Globus pallidus (tissue), 1 donor: Measurements from ENCODE around the gene CMIP.
"Not testable (repeated sequence)": the region's sequence is repeated elsewhere in the genome, so short reads cannot be mapped to it uniquely, and the experiment has no call there.

ENCODE experiments used
- DNase-seq: peaks from one replicate; pipeline ENCODE4 v3.0.0-alpha.2; 2015; ENCODE audit warnings: low spot score

CMIP gene

DNA sequence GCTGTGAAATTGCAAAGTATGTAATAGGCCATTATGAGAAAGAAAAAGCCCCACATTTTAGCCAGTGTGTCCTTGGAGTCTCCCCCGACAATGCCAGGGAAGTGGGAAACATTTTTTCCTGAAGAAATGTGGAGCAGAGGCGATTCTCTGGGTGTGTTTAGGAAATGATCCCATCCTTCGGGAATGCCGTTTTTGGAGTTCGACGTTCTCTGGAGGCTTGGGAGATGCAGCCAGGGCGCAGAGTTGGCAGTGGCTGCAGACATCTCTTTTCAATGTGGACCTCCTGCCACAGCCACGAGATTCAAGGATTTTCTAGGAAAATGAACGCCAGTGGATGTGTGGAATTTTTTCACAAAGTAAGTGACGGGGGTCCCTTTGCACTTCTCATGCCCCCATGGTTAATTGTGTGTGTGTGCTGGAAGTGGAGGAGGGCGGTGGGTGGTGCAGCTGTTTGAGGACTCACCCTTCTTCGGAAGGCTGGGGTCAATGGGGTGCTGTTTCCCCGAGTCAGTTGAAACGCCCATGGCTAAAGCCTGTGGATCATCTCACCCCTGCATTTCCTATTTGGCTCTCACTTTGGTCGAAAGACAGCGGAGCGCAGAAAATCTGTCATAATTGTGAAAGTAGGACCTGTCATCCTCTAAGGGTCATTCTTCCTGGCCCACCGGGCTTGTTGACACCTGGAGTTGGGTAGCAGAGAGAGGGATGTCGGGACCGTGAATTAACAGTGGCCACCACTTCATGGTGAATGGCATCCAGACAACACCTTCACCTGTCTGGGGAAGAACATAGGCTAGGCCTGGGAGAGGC is 73.2 kb downstream of the CMIP start:
- DNase-seq: no peak

- no peak for DNase-seq
These were observed 73.8 kb downstream of the CMIP start for GRCh38 chr16:81518439-81518757.

DNA sequence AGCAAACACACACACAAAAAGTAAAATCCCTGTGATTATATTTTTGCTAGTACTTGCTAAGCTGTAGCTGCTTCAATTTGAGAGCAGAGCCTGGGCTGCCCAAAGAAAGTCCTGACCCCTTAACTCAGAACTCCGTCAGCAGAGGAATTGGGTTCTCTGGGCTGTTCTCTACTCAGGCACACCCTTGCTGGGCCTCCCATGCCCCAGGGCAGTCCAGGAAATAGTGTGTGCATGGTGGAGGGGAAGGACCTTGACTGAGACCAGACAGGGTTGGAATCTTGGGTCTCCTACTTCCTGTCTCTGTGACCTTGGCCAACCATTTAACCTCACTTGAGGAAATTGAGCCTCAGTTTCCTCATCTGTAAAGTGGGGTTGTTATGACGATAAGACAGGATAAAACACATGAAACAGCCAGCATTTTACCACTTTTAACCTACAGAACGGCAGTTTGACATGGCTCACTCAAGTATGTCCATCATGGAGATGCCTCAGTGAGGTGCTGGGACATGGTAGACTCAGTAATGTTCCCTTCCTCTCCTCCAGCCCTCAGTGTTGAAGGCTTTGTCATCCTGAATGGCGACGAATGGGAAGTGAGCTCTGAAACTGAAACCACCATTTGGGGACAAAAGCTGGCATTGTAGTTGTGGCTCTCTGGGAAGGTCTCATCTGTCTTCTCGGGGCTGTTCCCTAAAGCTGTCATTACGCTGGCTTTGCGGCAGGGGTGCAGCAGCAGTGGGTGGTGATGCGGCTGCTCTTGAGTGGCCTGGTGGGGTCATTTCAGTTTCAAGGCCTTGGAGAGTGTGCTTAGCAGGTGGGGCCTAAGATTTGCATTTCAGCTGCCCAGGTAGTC is 74.9 kb downstream of the CMIP start:
- DNase-seq: no peak

GRCh38 chr16:81520151-81520470 is 75.5 kb downstream of the CMIP start:
- DNase-seq: no peak

DNA sequence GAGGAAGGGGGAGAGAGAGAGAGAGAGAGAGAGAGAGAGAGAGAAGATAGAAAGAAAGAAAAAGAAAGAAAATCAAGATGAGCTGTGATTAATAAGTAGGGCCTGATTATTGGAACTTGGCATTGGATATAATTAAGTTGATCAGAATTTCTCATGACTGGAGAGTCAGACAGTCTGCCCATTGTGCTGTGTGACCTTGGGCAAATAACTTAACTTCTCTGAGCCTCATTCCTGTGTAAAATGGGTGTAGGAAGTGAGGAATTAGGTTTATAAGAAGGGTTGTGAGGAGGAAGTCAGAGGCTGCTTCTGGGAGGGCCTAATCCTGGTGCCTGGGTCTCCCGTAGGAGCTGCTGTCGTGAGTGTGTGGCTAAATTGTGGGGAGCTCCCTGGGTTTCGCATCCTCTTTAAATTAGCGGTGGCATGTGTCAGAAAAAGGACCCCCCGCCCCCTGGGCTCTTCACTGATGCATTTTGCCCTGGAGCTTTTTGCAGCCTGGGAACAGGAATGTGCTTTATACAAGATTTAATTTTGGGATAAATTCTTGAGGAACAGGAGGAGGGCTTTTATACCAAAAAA is 76.0 kb downstream of the CMIP start:
- DNase-seq: no peak

DNA sequence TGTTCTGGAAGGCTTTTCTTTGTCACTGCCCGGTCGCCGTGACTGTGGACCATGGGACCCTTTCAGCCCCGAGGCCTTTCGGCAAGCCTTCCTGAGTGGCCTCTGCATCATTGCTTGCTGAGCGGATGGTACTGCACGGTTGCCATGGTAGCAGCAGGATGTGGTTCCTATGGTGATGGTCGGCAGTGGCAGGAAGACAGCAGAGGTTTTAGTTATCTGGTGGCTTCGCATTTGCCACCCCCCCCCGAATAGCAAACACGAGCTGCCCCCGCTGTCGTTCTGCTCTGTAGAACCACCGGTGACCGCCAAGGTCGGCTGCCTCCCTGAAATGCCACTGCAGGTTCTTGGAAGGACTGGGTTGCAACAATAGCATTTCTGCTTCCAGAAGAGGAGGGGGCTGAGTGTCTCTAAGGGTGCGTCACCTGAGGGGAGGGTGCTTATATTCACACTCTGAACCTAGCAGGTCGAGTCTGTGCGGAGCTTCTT is 76.6 kb downstream of the CMIP start:
- DNase-seq: no peak

GRCh38 chr16:81522108-81522701 is 77.6 kb downstream of the CMIP start:
- no peak for DNase-seq

GRCh38 chr16:81522851-81523250 is 78.2 kb downstream of the CMIP start:
- not testable (repeated sequence) for DNase-seq

- DNase-seq: no peak
These were observed 78.9 kb downstream of the CMIP start for GRCh38 chr16:81523387-81524115.

DNA sequence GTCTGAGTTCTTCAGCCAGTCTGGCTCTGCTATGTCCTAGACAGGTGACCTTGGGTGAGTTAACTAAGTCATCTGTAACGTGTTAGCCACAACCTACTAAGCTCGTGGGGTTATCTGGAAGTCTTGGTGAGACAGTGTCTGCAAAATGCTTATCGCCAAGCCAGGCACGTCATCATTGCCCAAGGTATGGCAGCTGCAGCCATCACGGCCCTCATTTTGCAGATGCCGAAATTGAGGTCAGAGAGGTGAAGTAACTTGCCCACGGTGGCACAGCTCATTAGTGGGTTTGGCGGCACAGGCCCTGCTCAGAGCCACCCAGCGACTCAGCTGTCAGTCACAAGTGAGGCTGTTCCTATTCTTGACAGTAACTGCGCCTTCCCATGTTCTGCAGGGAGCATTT is 79.8 kb downstream of the CMIP start:
- no peak for DNase-seq

DNA sequence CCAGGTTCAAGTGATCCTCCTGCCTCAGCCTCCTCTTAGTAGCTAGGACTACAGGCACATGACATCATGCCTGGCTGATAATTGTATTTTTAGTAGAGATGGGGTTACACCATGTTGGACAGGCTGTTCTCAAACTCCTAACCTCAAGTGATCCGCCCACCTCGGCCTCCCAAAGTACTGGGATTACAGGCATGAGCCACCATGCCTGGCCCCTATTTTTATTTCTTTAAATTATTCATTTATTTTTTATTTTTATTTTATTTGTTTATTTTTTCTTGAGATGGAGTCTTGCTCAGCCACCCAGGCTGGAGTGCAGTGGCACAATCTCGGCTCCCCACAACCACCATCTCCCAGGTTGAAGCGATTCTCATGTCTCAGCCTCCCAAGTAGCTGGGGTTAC is 80.3 kb downstream of the CMIP start:
- not testable (repeated sequence) for DNase-seq

DNA sequence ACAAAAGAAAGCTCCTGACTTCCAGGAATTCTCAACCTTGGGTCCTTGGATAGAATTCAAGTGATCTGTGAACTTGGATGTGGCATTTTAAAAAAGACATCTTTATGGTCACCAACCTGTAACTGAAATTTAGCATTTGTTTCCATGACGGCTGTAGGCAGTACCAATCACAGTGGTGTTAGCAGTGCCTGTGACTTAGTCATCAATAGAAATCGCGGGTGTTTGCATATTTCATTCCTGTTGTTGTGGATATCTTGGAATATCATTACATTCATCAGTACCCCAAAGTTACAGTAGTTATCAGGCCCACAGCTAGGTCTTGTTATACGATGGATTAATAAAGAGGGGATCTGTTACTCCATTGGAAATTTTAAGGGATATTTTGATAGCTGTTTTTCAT is 81.6 kb downstream of the CMIP start:
- DNase-seq: no peak

GRCh38 chr16:81526935-81527334 is 82.3 kb downstream of the CMIP start:
- DNase-seq: no peak

DNA sequence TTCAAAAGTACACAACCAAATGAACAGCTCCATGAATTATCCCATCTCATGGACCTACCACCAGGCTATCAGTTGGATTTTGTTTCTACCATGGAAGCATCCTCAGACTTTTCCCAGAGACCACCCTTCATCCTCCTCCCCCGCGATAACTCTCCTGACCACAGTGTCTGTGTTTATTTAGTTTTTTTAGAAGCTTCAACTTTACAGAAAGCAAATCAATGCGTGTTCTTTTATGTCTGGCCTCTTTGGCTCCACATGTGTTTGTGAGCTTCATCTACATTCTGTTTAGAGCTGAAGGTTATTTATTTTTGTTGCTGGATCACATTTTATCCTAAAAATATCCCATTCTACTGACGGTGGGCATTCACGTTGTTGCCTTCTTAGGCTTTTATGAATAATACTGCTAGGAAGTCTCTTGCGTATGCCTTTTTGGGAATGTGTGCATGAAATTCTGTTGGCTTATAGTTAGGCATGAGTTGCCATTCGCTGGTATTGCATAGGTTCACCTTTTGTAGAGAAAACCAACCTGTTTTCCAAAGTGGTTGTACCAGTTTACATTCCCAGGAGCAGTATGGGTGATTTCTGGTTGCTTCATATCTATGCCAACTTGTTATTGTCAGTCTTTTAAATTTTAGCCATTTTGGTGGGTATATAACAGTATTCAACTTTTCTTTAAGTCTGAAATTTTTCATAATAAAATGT is 83.0 kb downstream of the CMIP start:
- no peak for DNase-seq

DNA sequence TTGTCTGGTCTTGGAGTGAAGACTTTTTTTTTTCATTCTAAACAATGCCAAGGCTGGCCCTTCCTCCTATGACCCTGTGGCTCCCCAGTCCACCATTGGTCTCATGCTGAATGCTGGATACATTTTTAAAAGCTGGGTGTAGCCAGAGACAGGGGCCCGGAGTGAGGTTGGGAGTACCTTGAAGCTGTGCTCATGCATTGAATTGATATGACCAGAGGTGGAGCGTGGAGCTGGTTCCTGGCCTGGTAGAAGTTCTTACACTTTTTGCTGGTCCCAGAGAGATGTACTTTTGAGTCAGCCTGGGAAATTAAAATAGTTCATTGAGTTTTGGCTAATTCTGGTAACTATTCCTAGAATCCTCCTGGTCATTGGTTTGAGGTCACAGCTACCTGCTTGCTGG is 83.6 kb downstream of the CMIP start:
- DNase-seq: no peak

GRCh38 chr16:81530296-81530721 is 85.7 kb downstream of the CMIP start:
- no peak for DNase-seq

- no peak for DNase-seq
These were observed 86.2 kb downstream of the CMIP start for GRCh38 chr16:81530814-81531213.

DNA sequence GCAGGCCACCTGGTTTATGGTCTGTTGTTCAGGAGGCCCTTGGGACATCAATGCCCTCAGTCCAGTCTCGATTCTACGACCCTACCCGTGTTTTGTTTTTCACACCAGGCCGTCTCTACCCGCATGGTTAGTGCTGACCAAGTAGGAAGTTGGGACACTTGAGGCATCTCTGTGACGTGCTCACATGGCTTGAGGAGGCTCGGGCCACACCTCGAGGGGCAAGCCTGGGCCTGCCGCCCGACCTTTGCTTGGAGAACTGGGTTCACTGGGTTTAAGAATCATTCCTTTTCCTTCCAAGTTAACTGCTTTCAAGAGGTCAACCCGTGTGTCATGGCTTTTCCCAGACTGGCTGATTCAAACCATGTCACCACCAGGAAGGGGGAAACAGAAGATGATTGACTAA is 86.8 kb downstream of the CMIP start:
- DNase-seq: no peak

DNA sequence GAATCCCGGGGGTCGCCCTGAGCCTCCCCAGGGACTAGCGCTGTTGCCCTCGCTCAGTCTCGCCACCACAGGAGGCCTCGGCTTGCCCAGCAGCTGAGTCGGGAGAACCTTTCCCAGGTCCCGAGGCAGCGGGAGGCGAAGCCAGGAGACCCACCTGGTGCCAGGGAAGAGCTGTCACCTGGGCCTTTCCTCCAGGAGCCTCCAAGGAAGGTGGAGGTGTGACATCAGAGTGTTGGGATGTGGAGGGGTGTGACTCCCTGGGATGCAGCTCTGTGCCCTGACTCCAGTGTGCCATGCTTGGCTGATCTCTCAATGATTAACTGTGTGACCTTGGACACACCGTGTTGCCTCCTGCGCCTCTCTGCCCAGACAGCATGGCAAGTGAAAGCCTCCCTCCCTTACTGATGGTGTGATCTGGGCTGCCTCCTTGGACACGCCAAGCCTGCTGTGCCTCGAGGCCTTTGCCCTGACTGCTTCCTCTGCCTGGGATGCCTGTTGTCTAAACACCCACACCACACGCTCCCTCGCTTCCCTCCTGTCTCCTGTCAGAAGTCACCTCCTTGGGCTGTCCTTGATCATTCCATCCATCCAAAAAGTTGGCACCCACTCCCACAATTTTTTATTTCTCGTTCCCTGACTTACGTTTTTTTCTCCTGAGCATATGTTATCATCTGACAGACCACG is 88.0 kb downstream of the CMIP start:
- no peak for DNase-seq

DNA sequence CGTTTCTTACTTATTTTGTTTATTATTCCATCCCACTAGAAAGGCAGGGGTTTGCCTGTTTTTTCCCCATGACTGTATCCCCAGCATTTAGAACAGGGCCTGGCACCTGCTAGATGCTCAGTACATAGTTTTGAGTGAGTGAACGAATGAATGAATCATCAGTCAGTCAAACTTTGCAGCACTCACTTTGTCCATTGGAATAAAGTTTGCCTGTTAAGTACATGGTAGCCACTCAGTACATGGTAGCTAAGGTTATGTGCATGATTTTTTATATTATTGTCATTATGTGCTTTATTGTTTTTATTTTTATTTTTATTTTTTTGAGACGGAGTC is 88.5 kb downstream of the CMIP start:
- no peak for DNase-seq
